K562 treated with DMSO at 1 percent for 48 hours (cell line): ENCODE measurements around the gene PRKAA2. TPM values are rescaled to one million over a fixed set of nuclear protein-coding genes. Genes with fewer than 3 reads are reported as not detected.

Experiments
- total RNA-seq: library from RNA; unstranded; fragments of 300-600 nt; gene quantifications from 2 replicates; pipeline ENCODE4 v1.2.3, GENCODE V29; 2022; ENCODE audit warnings: low replicate concordance; ENCODE audit errors: extremely low read depth

Gene PRKAA2
- total RNA-seq: not detected in 2 replicates

DNA sequence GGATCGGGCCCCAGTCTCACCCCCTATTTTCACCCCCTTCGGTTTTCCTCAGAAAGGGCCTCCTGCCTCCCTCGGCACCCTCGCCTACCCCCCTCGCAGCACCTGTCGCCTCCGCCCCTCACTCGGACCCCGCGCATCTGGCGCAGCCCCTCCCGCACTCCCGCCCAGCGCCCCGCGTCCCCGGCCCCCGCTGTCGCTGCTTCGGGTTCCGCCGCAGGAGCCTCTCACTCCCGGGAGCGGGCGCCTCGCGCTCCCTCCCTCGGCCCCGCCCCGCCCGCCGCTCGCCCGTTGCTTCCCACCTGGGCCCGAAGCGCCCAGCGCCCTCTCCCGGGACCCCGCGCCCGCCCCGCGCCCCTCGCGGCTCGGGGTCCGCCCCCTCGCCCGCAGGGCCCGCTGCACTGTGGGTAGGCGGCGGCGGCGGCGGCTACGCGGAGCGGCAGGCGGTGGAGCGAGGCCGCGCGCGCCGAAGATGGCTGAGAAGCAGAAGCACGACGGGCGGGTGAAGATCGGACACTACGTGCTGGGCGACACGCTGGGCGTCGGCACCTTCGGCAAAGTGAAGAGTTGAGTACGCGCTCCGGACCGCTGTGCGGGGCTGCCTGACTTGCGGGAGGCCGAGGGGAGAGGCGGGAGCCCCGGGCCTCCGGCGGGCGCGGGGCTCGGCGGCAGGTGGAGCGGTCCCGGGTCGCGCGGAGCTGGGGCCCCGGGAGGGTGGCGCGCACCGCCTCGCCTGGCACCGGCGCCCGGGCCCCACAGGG is at the start of gene PRKAA2:
Gene PRKAA2 (plus strand): TSS at position 396 of the 758 bp plus-strand sequence. CDS start 74 bp downstream, at position 470.

Other genes with a start within 250 kb of the PRKAA2 start
- not detected in 2 replicates for gene PLPP3, start 65.8 kb upstream of the PRKAA2 start, total RNA-seq
- gene FYB2, start 174.1 kb downstream of the PRKAA2 start, total RNA-seq: not detected in 2 replicates
- gene C8A, start 209.5 kb downstream of the PRKAA2 start, total RNA-seq: not detected in 2 replicates